Activated CD4-positive, alpha-beta T cell treated with anti-CD3 and anti-CD28 coated beads, Interleukin-2, amount 50 U/mL, for 16 hours (primary cell): Measurements from ENCODE around the gene ZNF385B.

Source experiments
- DNase-seq: peaks from one replicate; pipeline ENCODE4 v3.0.0-alpha.2; 2020

Gene ZNF385B

GRCh38 chr2:179429597-179429996, 431.8 kb downstream of the ZNF385B start:
- DNase-seq: no peak

DNA sequence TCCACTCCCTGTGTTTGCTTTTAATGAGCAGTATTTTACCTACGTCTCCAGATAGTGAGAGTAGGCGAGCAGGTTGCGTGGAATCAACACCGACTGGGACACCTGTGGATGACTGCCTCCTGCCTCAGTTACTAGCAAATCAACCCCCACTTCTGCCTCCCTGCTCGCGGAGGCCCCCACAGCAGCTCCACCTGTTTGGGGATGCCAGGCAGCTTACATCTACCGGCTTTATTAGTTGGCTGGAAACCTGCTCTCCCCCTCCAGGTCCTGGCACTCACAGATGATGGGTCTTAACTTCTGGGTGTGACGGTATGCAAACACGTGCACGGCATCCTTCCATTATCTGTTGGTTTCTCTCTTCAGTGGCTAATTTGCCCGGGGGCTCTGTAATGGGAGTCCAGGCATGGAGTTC, 432.3 kb downstream of the ZNF385B start:
- DNase-seq: no peak

DNA sequence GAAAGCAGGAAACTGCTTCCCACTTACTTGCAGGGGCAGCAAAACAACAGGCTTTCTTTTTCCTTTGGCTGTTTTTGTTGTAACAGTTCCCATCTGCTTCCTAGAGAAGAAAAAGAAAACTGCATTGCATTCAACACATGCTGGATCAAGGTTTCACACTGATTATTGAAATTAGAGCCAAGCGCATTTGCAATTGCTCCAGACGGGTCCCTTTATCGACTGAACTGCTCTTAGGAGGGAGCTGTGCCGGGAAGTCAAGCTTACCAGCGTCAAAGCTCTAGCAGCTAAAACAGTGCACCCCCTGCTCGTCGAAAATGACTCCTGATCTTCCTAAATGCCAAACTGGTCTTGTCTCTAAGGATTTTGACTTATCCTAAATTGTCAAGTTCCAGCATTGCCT, 432.8 kb downstream of the ZNF385B start:
- no peak for DNase-seq

DNA sequence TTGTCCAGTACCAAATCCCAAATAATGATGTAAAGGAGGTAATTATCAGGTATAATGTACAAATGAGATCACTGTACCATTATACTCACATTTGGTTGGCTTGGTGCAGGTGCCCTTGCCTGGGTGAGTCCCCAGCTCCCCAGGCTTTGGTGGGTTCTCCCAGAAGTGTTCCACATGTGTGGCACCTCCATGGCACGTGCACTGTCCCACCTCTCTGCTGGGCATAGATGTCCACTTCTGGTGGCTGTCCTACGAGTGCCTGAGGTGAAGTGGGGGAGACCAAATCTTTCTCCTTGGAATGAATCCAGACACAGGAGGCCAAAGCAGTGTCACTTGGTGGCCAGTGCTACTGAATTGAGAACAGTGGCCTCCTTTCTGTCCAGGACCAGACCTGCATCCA, 434.3 kb downstream of the ZNF385B start:
- DNase-seq: no peak

DNA sequence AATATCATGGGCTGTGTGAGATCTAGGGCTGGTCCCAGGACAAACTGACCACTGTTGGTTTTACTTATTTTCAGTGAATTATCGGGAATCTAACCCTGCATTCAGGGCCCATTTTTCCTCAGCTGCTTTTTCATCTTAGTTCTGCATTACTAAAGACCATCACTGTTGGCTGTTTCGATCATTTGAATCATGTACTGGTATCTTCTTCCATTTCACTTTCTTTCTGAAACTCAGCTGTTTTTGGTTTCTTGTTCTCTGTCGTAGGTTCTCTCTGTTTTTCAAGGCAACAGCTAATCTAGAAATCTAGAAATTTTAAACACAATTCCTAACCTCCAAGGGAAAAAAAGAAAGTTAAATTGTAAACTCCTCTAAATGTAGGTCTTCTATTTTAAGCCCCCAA, 436.8 kb downstream of the ZNF385B start:
- no peak for DNase-seq

DNA sequence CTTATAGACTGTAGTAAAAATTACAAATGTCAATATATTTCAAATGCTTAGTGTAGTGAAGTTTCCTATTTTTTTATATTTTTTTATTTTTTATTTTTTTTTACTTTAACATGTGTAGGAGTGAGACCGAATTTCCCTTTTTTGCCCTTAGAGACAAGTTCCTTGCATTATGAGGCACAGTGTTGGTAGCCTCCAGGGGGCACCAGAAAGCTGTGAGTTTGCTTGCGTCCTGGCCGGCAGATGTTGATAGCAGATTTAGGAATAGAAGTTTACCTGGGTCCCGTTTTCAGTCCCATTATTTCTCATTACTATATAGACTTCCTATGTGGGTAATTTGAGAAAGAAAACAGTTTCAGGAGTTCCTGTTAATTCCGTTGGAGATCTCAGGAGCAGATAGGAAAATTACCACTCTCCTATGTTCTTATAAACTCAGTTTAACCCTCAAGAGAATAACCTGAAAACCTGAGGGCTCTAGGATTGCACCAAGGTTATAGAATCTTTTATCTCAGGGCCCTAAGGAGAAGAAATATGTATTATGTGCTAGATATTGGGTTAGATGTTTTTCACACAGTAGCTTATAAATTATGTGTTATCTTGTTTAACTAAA, 439.3 kb downstream of the ZNF385B start:
- DNase-seq: peak; percentile 51

DNA sequence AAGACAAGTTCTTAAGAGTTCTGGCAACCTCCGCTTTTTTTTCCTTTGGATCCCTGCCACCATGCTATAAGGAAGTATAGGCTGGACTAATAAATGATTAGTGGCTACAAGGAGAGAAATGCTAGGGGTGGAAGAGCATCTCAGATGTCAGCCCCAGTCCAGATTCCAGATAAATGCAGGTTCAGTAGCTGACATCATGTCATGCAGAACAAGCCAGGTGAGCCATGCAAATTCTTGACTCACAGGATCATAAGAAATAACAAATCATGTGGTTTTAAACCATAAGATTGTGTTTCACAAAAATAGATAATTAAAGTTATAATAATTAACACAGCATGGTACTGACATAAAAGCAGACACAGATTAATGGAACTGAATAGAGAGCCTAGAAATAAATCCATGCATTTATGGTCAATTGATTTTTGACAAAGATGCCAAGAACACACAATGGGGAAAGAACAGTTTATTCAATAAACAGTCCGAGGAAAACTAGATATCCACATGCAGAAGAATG, 443.9 kb downstream of the ZNF385B start:
- no peak for DNase-seq

DNA sequence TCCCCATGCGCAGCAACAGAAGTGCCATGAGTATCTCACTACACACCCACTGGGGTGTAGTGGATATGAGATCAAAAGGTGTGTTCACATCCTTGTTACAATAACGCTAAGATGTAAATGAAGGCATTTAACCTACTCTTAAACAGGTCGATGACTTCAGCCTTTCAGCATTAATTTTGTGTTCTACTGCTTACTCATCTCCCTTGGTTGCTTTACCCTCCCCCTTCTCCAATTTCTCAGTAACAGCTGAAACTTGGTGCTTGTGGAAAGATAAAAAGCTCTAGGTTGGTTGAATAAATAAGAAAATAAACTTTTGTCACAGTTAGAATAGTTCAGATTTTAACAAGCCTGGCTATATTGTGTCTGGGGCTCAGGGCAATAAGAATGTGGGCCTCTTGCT, 449.3 kb downstream of the ZNF385B start:
- DNase-seq: no peak

DNA sequence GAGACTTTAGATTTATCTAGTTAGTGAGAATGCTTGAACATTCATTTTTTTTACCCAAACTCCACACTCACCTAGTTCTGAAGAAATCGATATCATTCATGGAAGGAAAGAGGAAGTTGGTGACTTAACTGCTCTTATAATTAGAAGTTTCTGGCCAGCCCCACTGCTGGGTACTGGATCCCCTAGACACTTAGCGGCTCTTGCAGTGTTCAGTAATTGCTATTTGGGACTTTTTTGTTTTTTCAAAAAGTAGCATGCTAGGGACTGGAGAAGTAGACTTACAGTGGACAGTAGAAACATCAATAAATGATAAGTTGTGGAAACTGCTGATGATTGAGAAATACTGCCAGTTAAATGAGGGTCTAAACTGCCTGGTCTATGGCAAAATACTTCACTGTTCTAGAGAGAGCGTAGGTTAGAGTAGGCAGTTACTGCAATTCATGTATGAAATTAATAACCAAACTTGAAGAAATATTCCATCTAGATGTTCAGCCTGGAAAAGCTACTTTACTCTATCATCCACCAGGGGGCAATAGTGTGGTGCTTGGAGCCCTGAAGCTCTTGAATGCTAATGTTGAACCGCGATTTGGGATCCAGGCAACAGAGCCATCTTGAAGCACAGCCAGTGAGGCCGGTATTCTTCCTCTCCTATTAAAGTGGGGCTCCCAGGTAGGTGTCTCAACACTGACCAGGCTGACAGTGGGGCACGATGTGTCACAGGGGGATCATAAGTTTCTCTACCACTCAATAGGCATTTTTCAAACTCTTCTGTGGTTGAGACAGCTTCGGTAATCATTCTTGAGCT, 450.7 kb downstream of the ZNF385B start:
- DNase-seq: peak; percentile 54

GRCh38 chr2:179403624-179404023, 457.8 kb downstream of the ZNF385B start:
- DNase-seq: no peak

GRCh38 chr2:179393481-179393880, 467.9 kb downstream of the ZNF385B start:
- no peak for DNase-seq
